ENCODE measurements around the gene UFD1.

The UFD1 gene

DNA sequence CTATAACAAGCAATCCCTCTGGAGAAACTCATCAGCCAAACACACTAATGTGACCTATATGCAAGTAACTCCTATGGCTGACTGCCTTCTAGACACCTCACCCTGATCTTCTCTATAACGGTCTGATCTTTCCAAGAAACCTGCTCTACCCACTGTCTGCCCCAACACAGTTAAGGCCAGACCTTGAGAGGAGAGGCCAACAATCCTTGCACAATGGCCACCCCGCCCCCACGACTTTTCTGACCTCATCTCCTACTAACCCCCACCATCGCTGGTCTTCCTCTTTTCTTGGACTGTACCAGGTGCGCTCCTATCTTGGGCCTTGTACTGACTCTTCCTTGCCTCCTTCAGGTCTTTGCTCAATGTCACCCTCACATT is 59.9 kb downstream of the UFD1 start:
- DNase-seq, result no peak

DNA sequence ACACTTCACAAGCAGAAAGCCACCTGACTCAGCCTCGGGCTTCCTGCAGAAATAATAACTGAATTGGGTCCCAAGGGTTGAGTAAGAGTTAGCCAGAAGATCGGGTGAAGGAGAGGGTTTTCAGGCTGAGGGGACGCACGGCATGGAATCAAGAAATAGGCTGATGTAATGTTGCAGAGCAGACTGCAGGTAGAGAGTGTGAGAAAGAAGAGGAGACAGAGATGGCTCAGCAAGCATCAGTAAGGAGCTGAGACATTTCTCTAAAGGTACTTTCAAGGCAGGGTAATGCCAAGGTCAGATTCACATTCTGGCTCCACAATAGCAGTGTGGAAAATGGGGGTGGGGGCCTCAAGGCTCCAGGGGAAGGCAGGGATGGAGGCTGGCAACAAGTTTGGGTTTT is 66.1 kb downstream of the UFD1 start:
- no peak for DNase-seq

DNA sequence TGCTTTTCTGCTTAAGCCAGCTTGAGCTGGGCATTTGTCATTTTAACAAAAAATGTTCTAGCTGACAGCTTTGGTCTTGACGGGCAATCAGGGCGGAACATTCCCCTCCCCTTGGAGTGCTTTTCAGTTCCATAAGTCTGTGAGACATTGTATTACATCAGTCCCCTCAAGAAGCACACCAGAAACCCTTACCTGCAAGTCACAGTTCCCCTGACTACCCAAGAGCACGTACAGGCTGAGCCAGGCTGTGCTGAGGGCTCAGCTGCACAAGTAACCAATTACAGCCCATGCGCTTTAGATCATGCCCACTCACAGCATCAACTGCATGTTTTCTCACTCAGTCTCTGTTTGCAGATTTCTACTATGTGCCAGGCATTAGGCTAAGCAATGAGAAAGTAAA is 66.5 kb downstream of the UFD1 start:
- DNase-seq, result no peak

DNA sequence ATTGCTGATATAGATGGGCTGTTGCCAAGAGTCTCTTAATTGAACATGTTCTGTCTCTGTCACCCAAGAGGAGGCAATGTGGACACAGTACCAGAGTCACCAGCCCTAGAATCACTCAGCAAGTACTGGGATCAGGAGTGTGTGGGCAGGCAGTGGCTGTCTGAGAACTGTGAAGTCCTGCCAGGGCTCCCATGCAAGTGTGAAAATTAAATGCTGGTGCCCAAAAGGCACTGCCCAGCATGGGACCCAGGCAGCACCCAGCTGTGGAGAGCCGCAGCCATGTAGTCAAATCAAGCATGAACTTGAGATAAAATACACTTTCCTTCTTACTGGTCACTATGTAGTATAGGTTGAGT is 67.3 kb downstream of the UFD1 start:
- DNase-seq, result no peak

DNA sequence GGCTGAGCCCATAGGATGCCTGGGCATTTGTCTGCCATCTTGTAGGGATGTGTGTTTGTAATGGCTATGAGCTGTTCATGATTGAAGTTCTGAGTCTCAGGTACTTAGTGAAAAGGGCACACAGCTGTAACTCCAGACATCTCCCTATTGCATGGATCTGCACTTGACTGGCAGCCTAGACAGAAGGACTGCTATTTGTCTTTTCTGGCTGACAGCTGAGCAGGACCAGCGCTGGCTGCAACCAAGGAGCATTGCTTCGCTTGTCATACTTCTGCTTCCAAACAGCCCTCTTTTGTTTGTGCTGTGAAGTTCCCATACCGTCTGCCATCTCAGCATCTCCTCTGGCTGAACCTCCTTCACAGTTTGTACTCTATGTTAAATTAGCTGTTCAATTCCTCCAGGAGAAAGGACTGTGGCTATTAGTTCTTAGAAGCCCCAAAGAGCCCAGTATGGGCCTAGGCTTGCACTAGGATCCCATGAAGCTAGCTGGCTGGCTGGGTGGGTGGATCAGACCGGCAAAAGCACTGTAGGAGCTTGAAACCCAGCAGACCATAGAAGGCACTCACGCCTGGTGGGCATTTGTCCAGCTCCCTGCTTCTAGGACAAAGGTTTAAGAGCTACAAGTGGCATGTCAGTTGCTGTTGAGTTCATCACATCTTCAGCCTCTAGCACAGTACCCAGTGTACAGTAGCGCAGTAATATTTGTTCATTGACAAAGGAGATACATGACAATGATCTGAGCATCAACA is 67.9 kb downstream of the UFD1 start:
- DNase-seq, result no peak

DNA sequence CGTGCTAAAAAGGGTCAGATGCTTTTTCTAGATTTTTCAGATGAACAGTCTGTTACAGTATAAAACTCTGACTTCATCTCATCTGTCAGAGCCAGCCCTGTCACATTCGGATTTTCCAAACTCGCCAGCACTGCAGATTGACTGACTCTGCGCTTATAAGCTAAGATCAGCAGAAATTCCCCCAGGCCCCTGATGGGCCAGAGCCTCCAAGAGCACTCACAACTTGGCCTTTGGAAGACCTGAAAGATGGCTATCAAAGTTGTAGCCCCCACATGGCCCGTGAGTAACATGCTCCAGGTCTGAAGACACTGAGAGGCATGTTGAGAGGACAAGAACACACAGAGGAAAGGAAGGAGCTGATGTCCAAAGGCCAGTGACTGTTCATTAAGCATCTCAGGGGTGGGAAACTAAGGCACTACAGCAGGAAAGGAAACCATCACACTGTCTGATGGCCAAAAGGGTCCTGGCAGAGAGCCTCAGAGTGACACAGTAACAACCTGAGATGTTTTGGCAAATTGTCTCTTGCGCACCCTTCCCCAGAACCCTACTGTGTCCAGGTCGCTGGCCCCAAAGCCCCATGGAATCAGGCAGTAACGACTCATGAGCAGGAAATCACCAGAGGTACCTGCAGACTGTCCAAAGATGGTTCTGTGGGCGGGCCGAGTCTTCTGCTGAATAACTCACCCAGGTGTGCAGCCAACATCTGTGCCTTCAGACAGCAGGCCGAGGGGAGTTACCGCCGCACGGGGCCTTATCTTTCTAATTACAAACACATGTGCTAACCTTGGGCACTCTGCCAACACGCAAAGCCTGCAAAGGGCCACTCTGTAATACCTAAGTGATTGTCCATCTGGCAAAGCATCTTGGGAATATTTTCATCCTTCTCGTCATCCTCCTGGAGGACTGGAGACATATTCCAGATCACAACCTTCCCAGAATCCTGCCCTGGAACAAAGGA is 71.1 kb downstream of the UFD1 start:
- DNase-seq, result peak; percentile 77 to 94

DNA sequence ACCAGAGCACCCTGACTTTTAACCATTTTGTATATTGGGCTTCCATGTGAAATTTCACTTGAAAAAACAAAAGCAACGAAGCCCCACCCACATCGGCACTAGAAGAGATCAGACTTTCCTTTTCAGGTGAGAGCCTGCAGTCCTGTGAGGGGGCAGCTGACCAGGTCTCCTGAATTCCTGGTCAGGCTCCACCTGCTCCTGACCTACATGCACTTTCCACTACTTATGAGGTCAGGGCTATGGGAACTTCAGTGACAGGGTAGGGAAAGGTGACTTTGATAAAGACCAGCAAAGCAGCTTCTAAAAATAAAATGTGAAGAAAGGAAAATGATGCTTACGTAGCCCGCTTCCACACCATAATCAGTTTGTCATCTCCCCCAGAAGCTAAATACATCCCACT is 72.1 kb downstream of the UFD1 start:
- no peak for DNase-seq

DNA sequence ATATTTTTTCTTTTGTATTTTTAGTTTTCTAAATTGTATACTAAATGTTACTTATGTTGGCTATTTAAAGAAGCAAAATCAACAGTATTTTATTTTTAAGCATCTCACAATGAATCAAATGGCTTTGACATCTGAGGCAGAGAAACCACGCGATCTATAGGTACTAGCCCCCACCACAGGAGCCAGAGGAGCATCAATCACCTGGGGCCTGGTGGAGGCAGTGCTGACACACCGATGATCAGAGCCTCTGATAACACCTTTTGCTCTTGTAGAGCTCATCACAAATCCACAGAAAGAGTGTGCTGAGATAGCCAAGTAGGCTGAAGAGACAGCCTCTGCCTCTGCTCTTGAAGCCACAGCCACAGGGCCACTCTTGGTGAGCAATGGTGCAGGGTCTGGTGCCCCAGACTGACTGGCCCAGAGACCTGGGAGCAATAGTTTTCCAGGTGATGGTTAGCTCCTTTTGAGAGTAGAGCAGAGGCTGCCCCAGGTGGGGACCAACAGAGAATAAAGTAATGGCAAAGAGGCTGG is 72.6 kb downstream of the UFD1 start:
- DNase-seq, result no peak

DNA sequence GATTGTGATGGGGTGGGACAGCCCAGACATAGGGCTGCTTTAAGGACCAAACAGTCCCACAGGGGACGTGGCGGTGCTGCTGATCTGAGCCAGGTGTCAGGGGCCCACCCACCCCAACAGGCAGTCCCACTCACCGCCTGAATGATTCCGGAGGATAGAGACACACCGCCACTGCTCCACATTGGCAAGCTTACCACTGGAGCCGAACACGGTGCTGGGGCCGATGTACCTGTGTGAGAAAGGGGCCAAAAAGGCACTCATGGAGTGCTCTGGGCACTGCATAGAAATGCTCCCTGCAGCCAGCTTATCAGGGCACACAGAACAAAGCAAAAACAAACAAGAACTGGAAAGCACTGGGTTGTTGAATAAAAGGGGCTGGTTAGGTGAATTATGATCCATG is 73.3 kb downstream of the UFD1 start:
- DNase-seq, result no peak

DNA sequence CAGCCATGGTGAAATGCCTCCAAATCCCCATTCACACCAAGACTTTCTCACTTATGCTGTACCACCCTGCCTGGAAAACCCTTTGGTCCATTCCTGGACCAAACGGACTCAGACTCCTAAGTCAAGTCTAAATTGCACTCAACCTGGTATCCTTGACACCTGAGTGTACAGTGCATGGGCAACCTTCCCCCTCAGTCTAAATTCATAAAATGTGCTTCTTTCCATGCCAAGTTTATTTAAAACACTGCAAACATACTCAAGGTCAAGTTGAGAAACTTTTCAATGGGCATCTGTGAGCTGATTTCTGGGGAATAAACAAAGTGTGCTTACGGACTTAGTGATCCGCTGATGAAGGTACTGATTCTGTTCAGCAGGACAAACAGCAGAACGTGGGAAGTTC is 73.9 kb downstream of the UFD1 start:
- no peak for DNase-seq

DNA sequence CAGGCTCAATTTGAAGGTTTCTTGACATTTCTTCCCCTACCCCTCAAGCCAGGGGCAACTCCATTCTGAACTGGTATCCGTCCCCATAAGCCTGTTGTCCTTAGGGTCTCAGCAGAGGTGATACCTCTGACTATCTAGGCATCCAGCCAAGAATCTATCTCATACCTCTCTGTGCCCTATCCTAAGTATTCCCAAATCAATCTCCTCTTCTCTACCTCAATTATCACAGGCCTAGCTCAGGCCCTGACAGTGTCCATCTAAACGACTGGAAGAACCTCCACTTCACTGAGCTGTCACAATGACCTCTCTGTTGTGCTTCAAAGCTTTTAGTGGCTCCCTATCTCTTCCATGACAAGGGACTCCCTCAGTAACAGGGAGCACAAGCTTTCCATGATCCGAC is 74.3 kb downstream of the UFD1 start:
- DNase-seq, result no peak

DNA sequence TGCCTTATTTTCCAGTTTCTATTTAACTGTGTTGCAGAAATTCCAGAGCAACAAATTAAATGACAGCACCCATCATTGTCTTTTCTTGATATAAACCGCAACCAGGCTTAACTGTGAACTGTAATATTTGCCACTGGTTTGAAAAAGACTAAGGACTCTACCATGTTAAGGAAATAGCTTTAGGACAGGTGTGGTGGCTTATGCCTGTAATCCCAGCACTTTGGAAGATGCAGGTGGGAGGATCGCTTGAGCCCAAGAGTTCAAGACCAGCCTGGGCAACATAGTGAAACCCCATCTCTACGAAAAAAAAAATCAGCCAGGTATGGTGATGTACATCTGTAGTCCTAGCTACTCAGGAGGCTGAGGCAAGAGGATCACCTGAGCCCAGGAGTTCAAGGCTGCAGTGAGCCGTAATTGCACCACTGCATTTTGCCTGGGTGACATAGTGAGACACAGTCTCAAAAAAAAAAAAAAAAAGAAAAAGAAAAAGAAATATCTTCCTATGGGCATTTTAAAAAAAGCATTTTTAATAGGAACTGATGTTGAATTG is 76.3 kb downstream of the UFD1 start:
- no peak for DNase-seq

DNA sequence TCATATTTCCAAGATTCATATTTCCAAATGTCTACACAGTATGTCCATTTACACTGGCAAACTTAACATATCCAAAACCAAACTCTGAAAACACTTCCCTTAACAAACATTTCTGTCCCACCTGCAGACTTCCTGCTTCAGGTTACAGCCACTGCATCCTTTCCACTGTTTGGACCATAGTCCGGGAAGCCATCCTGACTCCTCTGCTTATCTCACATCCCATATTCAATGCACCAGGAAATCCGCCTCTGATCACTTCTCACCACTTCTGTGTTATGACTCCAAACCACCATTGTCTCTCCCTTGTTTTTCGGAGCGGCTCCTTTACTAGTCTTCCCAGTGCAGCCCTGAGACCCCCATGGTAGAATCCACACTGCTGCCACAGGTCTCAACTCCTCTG is 77.5 kb downstream of the UFD1 start:
- DNase-seq, result no peak

DNA sequence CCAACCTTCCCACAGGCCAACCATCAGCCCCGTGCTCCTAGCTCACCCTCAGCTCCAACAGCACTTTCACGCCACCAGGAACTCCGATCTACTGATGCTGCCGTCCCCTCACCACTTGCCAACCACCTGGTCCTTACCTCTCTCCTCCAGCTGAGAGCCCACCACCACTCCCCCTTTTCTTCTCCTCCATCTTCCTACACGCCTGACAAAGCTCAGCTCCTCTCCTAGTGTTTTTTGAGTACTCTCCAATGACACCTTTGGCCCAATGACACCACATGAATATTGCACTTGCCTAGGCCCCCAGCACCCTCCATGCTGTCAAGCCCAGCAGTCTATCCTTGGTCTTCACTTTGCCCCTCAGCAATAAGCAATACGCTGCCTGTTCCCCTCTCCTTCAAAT is 78.1 kb downstream of the UFD1 start:
- no peak for DNase-seq

Data from NCI-H524 (cell line).